NK-92 (cell line): ENCODE results near the gene PGAP3.

ENCODE experiments used
- DNase-seq: peaks from one replicate; lab custom pipeline; 2025; ENCODE audit not compliant: unreplicated experiment; lab: John Stamatoyannopoulos, UW

PGAP3 gene

GRCh38 chr17:39697961-39698360, 10.1 kb upstream of the PGAP3 start:
- no peak for DNase-seq

- DNase-seq, result no peak
These were observed 8.9 kb upstream of the PGAP3 start for GRCh38 chr17:39696731-39697130.

- DNase-seq, result no peak
These were observed 7.2 kb upstream of the PGAP3 start for GRCh38 chr17:39695089-39695474.

- DNase-seq, result no peak
These were observed 6.7 kb upstream of the PGAP3 start for GRCh38 chr17:39694593-39694992.

- DNase-seq, result no peak
These were observed 1.1 kb upstream of the PGAP3 start for GRCh38 chr17:39688945-39689344.

- no peak for DNase-seq
These were observed 598 bp upstream of the PGAP3 start for GRCh38 chr17:39688475-39688835.

- DNase-seq, result no peak
These were observed 734 bp downstream of the PGAP3 start for GRCh38 chr17:39687101-39687545.

- DNase-seq, result no peak
These were observed 3.3 kb downstream of the PGAP3 start for GRCh38 chr17:39684369-39685192.

- DNase-seq, result no peak
These were observed 4.4 kb downstream of the PGAP3 start for GRCh38 chr17:39683295-39683939.

- DNase-seq, result no peak
These were observed 8.2 kb downstream of the PGAP3 start for GRCh38 chr17:39679521-39680192.

GRCh38 chr17:39678340-39679116, 9.3 kb downstream of the PGAP3 start:
- no peak for DNase-seq

GRCh38 chr17:39677542-39678339, 10.1 kb downstream of the PGAP3 start:
- DNase-seq, result no peak

- DNase-seq, result no peak
These were observed 10.8 kb downstream of the PGAP3 start for GRCh38 chr17:39677072-39677471.

- DNase-seq, result no peak
These were observed 11.5 kb downstream of the PGAP3 start for GRCh38 chr17:39676198-39676819.

- no peak for DNase-seq
These were observed 12.3 kb downstream of the PGAP3 start for GRCh38 chr17:39675390-39676082.

- no peak for DNase-seq
These were observed 13.0 kb downstream of the PGAP3 start for GRCh38 chr17:39674702-39675389.

GRCh38 chr17:39674179-39674578, 13.7 kb downstream of the PGAP3 start:
- no peak for DNase-seq

GRCh38 chr17:39673335-39674081, 14.3 kb downstream of the PGAP3 start:
- no peak for DNase-seq
